NCI-H2107 treated with DMSO at 0.1 percent for 48 hours (cell line): Measurements from ENCODE around the gene CPSF4L.

Source experiments
- DNase-seq: peaks from one replicate; lab custom pipeline; 2025; ENCODE audit not compliant: unreplicated experiment; lab: John Stamatoyannopoulos, UW

CPSF4L gene

DNA sequence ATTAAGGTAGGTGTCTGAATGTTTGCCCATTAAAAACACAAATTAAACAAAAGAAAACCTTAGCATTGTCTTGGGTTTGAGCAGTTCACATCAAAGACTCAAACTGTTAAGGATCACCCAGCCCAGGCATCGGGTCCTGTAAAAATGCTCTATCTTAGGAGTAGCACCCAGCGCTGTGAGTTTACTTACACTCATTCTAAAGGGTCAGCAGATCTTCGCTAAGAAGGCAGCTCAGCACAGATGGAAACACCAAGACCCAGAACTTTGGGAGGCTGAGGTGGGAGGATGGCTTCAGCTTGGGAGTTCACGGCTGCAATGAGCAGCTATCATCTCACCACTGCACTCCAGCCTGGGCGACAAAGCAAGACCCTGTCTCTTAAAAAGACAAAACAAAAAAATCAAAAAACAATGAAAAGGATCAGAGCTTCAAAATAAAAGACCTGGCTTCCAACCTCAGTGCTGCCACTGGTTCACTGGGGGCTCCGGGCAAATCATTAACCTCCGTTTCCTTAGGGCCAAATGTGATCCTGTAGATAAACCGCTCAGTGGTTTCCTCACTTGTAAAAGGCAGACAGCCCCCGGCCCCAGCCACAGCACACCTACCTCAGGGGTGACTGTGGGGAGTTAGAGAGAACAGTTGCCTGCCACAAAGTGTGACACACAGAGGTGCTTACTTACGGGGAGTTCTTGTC, 57.7 kb downstream of the CPSF4L start:
- no peak for DNase-seq

DNA sequence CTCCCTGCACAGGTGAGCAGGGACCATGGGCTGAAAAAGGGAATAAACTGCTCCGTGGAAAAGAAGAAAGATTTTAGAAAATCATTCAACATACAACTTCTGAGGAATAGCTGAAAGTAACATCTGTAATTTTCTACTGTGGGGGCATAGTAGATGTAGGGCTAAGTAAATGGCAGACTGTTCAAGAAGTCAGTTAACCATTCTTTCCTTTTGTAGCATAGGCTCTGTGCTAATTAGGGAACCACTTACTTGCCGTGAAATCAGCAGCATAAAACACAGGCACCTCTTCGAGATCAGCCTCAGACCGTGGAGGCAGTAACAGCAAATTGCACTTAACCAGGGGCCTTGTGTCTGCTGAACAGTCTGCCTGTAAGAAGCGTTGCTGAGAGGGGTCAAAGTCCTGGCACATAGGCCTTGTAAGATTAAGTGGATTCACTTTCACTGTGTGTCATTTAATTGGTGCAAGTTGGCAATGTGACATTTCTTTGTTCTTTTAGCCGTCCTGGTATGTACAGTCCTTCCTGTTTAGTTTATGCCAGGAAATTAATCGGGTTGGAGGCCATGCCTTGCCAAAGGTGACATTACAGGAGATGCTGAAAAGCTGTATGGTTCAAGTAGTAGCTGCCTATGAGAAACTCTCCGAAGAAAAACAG, 58.4 kb downstream of the CPSF4L start:
- DNase-seq = no peak

DNA sequence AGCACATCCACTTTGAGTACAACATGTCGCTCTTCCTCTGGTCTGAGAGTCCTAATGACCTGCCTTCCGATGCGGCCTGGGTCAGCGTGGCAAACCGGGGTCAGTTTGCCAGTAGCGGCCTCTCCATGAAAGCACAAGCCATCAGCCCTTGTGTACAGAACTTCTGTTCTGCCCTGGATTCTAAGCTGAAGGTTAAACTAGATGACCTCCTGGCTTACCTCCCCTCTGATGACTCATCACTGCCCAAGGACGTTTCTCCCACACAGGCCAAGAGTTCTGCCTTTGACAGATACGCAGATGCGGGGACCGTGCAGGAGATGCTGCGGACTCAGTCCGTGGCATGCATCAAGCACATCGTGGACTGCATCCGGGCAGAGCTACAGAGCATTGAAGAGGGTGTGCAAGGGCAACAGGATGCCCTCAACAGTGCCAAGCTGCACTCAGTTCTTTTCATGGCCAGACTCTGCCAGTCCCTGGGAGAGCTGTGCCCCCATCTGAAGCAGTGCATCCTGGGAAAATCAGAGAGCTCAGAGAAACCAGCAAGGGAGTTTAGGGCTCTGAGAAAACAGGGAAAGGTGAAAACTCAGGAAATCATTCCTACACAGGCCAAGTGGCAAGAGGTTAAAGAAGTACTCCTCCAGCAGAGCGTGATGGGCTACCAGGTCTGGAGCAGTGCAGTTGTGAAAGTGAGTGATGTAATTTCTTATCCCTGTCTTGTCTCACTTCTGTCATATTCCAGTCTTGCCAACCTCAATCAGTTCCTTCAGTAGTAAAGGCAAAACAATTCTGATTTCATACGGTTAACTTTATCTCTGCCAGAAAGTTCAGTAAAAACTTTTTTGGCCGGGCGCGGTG, 60.2 kb downstream of the CPSF4L start:
- no peak for DNase-seq

DNA sequence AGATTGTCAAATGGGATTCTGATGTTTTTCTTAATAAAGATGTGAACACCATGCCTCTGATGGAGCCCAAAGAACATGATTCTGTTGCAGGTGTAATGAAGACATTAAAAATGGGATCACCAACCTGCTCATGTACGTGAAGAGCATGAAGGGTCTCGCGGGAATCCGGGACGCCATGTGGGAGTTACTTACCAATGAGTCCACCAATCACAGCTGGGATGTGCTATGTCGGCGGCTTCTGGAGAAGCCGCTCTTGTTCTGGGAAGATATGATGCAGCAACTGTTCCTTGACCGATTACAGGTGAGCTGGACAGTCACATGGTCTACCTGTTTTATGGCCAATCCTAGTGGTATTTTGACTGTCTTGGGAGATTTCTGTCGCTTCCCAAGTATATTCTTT, 61.2 kb downstream of the CPSF4L start:
- no peak for DNase-seq

DNA sequence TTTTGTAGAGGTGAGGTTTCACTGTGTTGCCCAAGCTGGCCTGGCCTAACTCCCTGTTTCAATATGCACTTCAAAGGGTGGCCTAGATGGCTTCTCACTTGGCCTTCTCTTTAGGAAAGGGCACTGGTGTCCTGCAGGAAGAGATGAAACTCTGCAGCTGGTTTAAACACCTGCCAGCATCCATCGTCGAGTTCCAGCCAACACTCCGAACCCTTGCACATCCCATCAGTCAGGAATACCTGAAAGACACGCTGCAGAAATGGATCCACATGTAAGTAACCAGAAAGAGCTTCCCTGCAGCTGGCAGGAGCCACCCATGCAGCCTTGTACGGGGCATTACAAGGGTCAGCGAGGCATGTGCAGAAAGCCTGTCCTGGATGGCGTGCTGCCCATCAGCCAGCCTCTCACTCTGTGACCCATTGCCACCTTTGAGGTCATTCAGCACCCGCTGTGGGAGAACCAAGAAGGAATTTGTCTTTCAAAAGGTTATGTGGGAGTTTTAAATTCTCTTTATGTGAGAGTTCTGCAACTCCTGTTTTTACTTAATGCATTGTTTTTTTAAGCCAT, 61.8 kb downstream of the CPSF4L start:
- no peak for DNase-seq

DNA sequence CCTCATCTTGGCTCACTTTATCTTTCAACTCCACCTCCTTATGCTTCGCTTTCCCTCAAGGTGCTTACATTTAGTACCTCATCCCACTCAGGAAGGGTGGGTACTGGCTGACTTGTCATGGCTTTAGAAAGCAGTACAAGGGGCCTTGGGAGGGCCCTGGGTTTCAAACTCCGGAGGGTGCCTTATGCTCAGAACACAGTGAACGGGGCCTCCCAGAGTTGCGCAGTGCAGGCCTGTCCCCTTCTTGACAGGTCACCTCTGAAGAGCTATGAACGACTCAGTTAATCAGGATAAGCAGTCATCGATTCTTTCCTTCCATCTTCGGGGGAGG, 62.8 kb downstream of the CPSF4L start:
- no peak for DNase-seq
